DLD1 (cell line): Measurements from ENCODE around the gene CENPI.
"Not testable (repeated sequence)": the region's sequence is repeated elsewhere in the genome, so short reads cannot be mapped to it uniquely, and the experiment has no call there.

ENCODE experiments used
- in situ Hi-C: cut with HindIII; loops from 2 replicates; pipeline ENCODE4 v1.10.0; 2017; ENCODE audit warnings: low sequenced_read_pairs

The CENPI gene

GRCh38 chrX:101097546-101098453 is at the start of gene CENPI:
TSS of gene CENPI (plus strand) at chrX:101098204. CDS start at chrX:101101071, 2,867 bp downstream.
- in situ Hi-C loops = no loop called here

GRCh38 chrX:101051153-101051548 is 46.9 kb upstream of the CENPI start:
- in situ Hi-C loops = no loop called here

GRCh38 chrX:101051549-101052302 is 46.3 kb upstream of the CENPI start, which contains the start of gene TRMT2B:
TSS of gene TRMT2B (minus strand) at chrX:101052111. CDS start at chrX:101042289, 9,822 bp downstream.
- in situ Hi-C loops = no loop called here

GRCh38 chrX:101056551-101056950 is 41.5 kb upstream of the CENPI start:
- in situ Hi-C loops = not testable (repeated sequence)

- in situ Hi-C loops = no loop called here
Measured at GRCh38 chrX:101057093-101057714, 40.8 kb upstream of the CENPI start.

- in situ Hi-C loops = no loop called here
Measured at GRCh38 chrX:101062176-101062575, 35.8 kb upstream of the CENPI start.

GRCh38 chrX:101071582-101071981 is 26.4 kb upstream of the CENPI start:
- in situ Hi-C loops = no loop called here

GRCh38 chrX:101078716-101079598 is 19.0 kb upstream of the CENPI start, which contains the start of gene TMEM35A:
TSS of gene TMEM35A (plus strand) at chrX:101078879. CDS start at chrX:101079003, 124 bp downstream.
- in situ Hi-C loops = no loop called here

- in situ Hi-C loops = no loop called here
Measured at GRCh38 chrX:101079736-101080270, 18.2 kb upstream of the CENPI start.

GRCh38 chrX:101080326-101081124 is 17.5 kb upstream of the CENPI start:
- in situ Hi-C loops = no loop called here

GRCh38 chrX:101081231-101081630 is 16.8 kb upstream of the CENPI start:
- in situ Hi-C loops = no loop called here

GRCh38 chrX:101091817-101092216 is 6.2 kb upstream of the CENPI start:
- in situ Hi-C loops = no loop called here

GRCh38 chrX:101108284-101108683 is 10.3 kb downstream of the CENPI start:
- in situ Hi-C loops = no loop called here

- in situ Hi-C loops = no loop called here
Measured at GRCh38 chrX:101117701-101118100, 19.7 kb downstream of the CENPI start.

GRCh38 chrX:101136235-101136634 is 38.2 kb downstream of the CENPI start:
- in situ Hi-C loops = no loop called here
